Fibroblast of mammary gland (primary cell): ENCODE data around the gene NBL1.

Experiments used
- DNase-seq: peaks from one replicate; pipeline ENCODE4 v3.0.0-alpha.2; 2010; ENCODE audit warnings: low read depth
- H3K4me3 ChIP-seq: 2 replicates; pipeline ENCODE4 v1.5.1; 2011; ENCODE audit warnings: low read depth, mild to moderate bottlenecking, low read length, moderate library complexity; ENCODE audit not compliant: control insufficient read depth
- CTCF ChIP-seq: conservative IDR thresholded peaks from 2 replicates; pipeline ENCODE4 v1.5.1; 2011; ENCODE audit warnings: low read depth, low read length, inconsistent platforms; ENCODE audit not compliant: control insufficient read depth, insufficient read depth

NBL1 gene

GRCh38 chr1:19639999-19640362, 4.1 kb upstream of the NBL1 start:
- DNase-seq, result peak; percentile 70
- TF ChIP-seq CTCF, result no peak
- H3K4me3 ChIP-seq, result no peak overlapping the region

- H3K4me3 ChIP-seq, result no peak overlapping the region
- DNase-seq, result no peak
- TF ChIP-seq CTCF, result no peak
These were observed 3.5 kb upstream of the NBL1 start for GRCh38 chr1:19640363-19641316.

GRCh38 chr1:19643121-19643520, 990 bp upstream of the NBL1 start:
- peak; percentile 47 for DNase-seq
- no peak overlapping the region for H3K4me3 ChIP-seq

GRCh38 chr1:19644395-19644680, 227 bp downstream of the NBL1 start:
- DNase-seq, result no peak
- no peak for TF ChIP-seq CTCF
- H3K4me3 ChIP-seq, result peak overlapping the region; percentile 84

More at GRCh38 chr1:19643121-19643520, 990 bp upstream of the NBL1 start:
- no peak for TF ChIP-seq CTCF

- no peak for TF ChIP-seq CTCF
- H3K4me3 ChIP-seq, result peak overlapping the region; percentile 84
- no peak for DNase-seq
These were observed 735 bp downstream of the NBL1 start for GRCh38 chr1:19644681-19645410.

- H3K4me3 ChIP-seq, result peak overlapping the region; percentile 84
- no peak for TF ChIP-seq CTCF
These were observed 1.5 kb downstream of the NBL1 start for GRCh38 chr1:19645411-19646251.

More at GRCh38 chr1:19645411-19646251, 1.5 kb downstream of the NBL1 start:
- peak; percentile 38 for DNase-seq
